GM19372 (cell line): ENCODE data around the gene ORAI1.
"Not testable (repeated sequence)": the region's sequence is repeated elsewhere in the genome, so short reads cannot be mapped to it uniquely, and the experiment has no call there.

Experiments used
- ATAC-seq: cut with Tn5 transposase; IDR thresholded peaks from one replicate; pipeline ENCODE4 v1.9.1; 2021; ENCODE audit warnings: mild to moderate bottlenecking, low read depth, moderate library complexity; ENCODE audit not compliant: unreplicated experiment

ORAI1 gene

DNA sequence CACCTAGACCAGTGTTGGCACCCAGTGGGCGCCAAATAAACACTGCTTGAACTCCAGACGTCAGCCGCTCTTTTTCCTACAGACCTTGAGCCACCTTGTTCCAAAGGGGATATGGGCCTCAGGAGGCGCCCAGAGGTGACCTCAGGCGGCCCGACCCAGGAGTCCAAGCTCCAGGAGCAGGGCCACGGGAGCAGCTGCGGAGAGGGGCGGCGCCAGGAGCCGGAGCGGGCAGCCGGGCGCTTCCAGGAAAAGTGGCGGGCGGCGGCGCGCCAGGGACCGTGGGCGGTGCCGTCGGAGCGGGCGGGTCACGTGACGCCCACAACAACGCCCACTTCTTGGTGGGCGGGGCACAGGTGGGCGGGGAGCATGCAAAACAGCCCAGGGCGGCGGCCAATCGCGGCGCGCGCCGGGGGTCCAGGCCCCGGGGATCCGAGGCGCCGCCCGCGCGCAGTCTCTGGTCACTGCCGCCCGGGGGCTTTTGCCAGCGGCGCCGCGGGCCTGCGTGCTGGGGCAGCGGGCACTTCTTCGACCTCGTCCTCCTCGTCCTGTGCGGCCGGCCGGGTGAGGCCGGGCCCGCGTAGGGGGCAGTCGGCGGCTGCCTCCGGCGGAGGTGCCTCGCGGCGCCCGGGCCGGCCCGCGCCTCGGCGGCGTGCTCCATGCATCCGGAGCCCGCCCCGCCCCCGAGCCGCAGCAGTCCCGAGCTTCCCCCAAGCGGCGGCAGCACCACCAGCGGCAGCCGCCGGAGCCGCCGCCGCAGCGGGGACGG, at the start of gene ORAI1:
TSS of gene ORAI1 (plus strand) at position 444 of the 766 bp plus-strand sequence.
- peak; percentile 71 for ATAC-seq

DNA sequence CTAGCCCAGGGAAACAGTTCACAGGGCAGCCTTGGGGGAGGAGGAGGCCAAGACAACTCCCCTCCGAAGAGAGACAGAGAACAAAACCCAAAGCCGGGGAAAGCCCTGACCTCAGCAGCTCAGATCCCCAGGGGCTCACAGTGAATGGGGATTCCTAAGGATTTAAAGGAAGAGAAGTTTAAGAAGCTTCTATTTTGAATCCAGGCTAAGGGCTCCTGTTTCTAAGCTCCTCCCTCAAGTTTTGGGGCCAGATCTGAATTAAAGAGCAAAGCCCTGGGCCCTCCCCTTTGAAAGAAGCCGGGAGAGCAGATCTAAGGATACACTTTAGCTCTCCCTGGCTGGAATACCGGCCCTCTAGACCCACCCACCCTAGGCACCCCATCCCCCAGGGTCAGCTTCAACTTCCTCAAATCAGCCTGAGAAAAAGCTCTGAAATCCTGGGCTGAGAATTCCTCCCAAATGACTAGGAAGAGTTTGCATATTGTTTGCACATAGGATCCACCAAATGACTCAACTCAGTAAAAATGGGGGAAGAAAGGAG, 49.4 kb upstream of the ORAI1 start:
- no peak for ATAC-seq

GRCh38 chr12:121577443-121578180, 48.7 kb upstream of the ORAI1 start:
- no peak for ATAC-seq

DNA sequence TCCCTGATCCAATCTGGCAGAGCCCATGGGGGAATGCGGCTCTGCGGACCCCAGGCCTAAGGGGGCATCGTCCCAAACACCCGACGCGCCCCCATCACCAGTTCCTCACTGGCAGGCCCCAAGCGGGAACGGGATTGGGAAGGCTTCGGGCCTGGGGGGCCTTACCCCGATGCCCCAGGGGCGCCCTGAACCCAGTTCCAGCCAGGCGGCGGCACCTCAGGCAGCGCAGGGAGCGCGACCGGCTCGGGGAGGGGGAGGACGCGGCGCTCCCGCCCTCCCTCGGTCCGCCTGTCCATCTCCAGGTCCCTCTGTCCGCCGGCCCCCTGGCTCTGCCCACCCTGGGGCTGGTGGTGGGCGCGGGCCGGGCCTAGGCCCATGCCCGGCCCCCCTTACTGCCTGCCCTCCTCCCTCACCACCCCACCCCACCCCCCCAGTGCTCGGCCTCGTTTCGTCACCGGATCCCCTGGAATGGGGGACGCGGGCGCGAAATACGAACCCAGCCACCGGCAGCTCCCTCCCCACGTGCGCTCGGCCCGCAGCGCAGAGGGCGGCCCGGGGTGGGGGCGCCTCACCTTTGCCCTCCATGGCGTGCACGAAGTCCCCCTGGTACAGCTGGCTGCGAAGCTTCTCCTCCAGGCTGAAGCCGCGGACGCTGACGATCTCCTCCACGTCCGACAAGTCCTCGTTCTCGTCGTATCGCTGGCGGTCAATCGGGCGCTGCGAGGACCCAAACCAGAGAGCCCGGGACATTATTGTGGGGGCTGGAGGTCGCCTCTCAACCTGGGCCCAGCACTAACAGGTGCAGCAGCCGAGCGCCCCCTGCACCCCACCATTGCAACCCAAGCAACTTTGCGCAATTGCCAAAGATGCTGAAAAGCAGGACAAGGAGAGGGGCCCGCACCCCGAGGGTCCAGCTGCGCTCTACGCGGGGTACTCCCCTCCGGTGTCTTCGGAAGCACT, 47.8 kb upstream of the ORAI1 start:
- no peak for ATAC-seq

DNA sequence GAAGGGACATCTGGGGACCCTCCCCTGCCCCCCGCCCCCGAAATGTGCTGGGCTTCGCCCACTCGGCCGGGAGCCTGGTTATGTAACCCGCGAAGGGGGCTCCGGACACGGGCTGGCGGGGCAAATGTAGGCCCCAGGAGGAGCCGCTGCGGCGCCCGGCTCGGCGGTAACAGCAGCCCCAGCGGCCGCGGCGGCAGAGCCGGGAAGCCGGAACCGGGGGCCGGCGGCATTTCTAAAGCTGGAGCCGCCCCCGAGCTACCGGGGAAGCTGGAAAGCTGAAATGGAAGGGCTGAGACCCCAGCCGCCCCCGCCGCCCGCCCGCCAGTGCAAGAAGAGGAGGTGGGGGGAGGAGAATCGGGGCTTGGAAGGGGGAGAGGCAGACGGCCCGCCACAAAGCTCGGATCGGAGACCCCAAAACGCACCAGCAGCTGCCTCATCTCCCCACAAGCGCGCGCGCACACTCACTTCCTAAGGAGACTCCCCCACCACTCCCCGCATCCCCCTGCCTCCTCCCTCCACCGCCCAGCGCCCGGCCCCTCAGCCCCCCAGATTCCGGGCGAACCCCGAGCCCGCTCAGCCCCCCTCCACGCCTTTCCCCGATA, 47.0 kb upstream of the ORAI1 start:
- no peak for ATAC-seq

DNA sequence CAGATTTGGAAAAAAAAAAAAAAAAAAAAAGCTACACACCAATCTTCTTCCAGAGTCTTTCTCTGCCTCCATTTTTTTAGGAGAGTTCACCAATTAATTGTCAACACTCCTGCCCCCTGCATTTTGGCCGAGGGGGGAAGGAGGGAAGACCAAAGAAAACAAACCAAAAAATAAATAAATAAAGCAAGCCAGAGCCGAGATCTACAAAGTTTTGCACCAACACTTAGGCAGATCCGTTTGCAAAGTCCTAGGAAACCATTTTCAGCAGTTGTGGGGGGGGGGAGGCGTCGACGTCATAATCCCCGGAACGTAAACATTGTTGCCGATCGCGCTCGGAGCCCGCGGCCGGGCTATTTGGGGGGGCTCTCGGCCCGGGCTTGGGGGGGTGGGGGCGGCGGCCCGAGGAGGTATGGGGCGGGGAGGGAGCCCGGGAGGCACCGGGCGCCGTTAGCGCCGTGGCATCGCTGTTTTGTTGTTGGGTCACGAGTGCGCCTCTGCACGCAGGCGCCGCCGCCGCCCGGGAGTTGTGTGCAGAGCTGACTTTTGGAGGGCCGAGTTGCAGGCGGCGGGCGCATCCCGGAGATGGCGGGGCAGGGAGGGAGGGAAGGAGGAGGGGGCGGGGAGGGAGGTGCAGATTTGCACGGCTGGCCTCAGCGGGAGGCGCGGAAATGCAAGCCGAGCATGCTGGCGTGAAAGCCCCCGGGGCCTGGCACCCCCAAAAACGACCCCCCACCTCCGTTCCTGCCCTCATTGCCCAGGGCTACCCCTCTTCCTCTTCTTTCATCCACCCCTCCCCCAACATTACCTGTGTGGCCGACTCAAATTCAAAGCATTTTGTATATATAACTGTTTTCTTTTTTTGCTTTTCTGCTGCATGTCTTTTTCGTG, 46.1 kb upstream of the ORAI1 start:
- ATAC-seq, result no peak

DNA sequence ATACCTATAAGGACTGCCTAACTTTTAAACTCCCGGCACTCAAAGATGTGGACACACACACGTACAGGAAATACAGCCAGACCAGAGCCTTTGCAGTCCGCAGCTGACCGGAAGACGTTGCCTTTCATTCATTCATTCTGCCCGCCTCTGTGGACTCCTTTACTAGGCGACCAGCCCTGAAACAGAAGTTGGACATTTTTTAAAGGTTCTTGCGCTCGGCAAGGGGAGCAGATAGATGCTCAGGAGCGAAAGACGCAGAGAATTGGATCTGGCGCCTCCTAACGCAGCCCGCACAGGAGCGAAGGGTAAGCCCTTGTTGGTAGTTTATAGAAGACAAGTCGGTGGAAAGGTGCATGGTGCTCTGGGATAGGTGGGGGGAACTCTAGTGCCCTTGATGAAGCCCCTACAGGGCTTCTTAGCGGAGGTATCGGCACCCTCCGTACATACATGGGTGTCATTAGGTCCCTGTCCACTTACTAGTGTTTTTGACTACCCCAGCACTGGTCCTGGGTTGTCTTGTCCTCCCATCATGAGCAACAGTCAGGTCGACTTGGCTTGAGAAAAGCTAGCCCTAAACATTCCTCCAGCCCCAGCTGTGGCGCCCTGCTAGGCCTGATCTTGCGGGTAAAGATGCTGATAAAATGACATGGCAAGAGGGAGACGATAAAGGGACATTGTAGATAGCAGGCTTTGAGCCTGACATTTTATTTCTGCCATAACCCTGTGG, 45.2 kb upstream of the ORAI1 start, which contains the start of gene KDM2B:
TSS of gene KDM2B (minus strand) at position 65 of the 727 bp plus-strand sequence. CDS start 112 bp downstream, outside the sequence.
- ATAC-seq, result no peak

DNA sequence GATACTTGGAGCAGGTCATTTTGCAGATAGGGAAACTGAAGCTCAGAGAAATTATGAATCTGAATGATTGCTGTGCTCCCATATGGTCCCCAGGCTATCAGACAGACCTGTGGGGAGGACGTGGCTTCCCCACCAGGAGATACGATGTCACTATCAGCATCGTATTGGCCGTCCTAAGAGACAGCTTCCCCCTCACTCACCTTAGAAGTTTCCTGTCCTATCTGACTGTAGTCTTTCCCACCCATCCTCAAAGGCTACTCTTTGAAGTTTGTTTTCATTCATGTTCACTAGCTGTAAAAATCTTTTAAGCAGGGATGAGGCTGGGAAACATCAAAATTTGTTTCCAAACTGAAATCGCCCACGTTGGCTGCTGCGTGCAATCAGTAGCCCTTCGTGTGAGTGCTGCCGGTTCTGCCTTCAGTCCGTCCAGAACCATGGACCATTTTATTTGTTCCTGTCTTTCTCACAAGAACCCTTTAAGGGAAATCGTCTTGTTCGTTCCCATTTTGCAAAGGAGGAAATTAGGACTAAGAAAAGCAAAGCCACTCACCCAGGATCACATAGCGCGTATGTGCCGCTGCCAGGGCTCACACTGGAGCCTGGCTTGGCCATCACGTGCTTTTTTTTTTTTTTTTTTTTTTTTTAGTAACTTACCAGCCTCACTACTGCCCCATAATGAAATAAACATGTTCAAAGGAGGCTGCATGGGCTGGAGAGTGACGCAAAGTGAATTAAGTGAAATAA, 44.5 kb upstream of the ORAI1 start:
- no peak for ATAC-seq

DNA sequence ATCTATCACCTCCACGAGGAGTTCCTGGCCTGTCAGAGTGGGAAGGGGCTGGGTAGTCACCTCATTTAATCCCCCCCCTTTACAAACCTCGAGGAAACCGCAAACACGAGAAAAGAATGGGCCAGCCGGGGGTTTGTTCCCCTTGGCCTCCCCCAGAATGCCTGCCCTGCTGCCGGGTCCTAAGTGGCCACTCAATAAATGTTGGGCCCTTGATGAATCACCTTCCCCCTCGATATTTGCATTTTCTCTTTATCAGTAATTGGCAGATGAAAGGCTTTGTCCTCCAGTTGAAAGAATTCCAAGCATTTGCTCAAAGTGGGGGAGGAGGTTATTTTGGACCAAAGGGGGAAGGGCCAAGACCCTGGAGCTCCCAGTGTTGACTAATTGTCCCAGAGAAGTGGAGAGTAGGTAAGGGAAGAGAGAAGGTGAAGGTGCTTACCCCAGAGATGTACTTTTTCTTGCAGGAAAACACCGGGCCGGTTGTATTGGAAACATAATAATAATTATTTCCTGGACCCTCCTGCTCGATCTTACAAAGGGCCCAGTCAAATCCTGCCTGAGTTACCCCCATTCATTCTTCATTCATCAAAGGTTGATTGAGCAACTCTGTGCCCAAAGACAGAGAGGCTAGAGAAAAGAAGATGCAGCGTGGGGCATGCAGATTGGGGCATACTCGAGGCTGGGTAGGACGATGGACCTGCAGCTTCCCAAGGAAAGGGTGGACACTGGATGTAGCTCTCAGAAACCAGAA, 43.6 kb upstream of the ORAI1 start:
- no peak for ATAC-seq

GRCh38 chr12:121583334-121583661, 43.0 kb upstream of the ORAI1 start:
- not testable (repeated sequence) for ATAC-seq

DNA sequence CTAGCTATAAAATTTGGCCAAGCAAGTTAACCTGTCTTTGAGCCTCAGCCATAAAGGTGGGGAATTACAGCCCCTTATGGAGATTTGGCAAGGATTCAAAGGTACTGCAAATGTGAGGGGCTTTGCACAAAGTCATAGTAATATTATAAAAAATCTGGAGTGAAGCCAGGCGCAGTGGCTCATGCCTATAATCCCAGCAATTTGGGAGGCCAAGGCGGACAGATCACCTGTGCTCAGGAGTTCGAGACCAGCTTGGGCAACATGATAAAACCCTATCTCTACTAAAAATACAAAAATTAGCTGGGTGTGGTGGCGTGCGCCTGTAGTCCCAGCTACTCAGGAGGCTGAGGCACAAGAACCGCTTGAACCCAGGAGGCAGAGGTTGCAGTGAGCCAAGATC, 41.4 kb upstream of the ORAI1 start:
- ATAC-seq, result not testable (repeated sequence)

GRCh38 chr12:121590476-121591143, 35.7 kb upstream of the ORAI1 start:
- ATAC-seq, result no peak

DNA sequence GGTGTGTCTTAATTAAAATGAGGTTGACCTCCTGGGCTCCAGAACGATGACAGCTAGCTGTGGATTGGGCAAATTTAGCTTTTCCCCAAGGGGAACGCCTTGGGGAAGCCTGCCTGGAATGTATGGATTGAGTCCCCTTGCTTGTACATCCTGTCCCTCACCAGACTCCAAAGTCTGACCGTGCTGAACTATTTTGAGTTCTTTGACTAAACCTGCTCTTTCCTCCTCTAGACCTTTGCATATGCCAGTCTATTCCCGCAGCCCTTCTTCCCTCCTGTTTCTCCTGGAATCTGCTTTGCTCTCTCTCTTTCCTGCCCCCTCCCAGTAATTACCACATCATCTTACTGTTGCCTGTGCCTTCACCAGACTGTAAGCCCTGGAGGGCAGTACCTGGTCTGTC, 34.0 kb upstream of the ORAI1 start:
- ATAC-seq, result no peak

GRCh38 chr12:121595520-121595919, 30.8 kb upstream of the ORAI1 start:
- no peak for ATAC-seq

DNA sequence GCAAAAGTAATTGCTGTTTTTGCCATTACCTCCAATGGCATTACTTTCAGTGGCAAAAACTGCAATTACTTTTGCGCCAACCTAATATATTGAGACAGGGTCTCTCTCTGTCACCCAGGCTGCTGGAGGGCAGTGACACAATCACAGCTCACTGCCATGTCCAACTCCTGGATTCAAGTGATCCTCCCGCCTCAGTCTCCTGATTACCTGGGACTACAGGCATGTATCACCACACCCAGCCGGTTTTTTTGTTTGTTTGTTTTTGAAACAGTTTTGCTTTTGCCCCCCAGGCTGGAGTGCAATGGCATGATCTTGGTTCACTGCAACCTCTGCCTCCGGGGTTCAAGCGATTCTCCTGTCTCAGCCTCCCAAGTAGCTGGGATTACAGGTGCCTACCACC, 29.8 kb upstream of the ORAI1 start:
- ATAC-seq, result no peak

- no peak for ATAC-seq
Observed at GRCh38 chr12:121600702-121601336, 25.5 kb upstream of the ORAI1 start.
